HAP-1 (cell line): ENCODE data around the gene HNRNPF.

Experiments
- DNase-seq, 2 experiments: peaks; one replicate each; pipeline ENCODE4 v3.0.0-alpha.2; 2016 to 2020; ENCODE audit warnings: low spot score in 2 of 2
- H3K27me3 ChIP-seq: fragments of 250-450 bp; sonication (Bioruptor Pico); 2 replicates; pipeline ENCODE4 v1.5.1; 2020; ENCODE audit warnings: low read depth, mild to moderate bottlenecking, moderate library complexity
- H3K36me3 ChIP-seq: fragments of 250-450 bp; sonication (Bioruptor Pico); replicated peaks from 2 replicates; pipeline ENCODE4 v1.5.1; 2020; ENCODE audit warnings: mild to moderate bottlenecking
- H3K4me1 ChIP-seq: fragments of 250-450 bp; sonication (Bioruptor Pico); 2 replicates; pipeline ENCODE4 v1.5.1; 2020; ENCODE audit warnings: mild to moderate bottlenecking
- H3K4me3 ChIP-seq: fragments of 250-450 bp; sonication (Bioruptor Pico); 2 replicates; pipeline ENCODE4 v1.5.1; 2020; ENCODE audit warnings: mild to moderate bottlenecking, moderate library complexity
- H3K9me3 ChIP-seq: fragments of 250-450 bp; sonication (Bioruptor Pico); 2 replicates; pipeline ENCODE4 v1.5.1; 2020; ENCODE audit warnings: mild to moderate bottlenecking, moderate library complexity
- in situ Hi-C: fragments of 300-500 bp; cut with MboI; formaldehyde crosslinking; loops from 3 replicates; pipeline ENCODE4 v1.14.3; 2020; ENCODE audit warnings: low sequenced_read_pairs, inconsistent platforms, mixed read lengths

HNRNPF gene

GRCh38 chr10:43386549-43386948 is 22.4 kb downstream of the HNRNPF start:
- in situ Hi-C loops: no loop called here
- H3K4me3 ChIP-seq: no peak overlapping the region
- H3K9me3 ChIP-seq: no peaks in the 10 kb centered on the region
- DNase-seq: no peak
- no peaks in the 10 kb centered on the region for H3K4me1 ChIP-seq
- peaks cover 67% of the 10 kb centered on the region for H3K36me3 ChIP-seq
- no peaks in the 10 kb centered on the region for H3K27me3 ChIP-seq

- peaks cover 56% of the 10 kb centered on the region for H3K36me3 ChIP-seq
These were observed 23.5 kb downstream of the HNRNPF start for GRCh38 chr10:43385412-43386004.

GRCh38 chr10:43384252-43385221 is 24.4 kb downstream of the HNRNPF start:
- Histone ChIP-seq H3K4me3 (no peak overlapping the region), H3K36me3 (peaks cover 47% of the 10 kb centered on the region), H3K9me3 (no peaks in the 10 kb centered on the region), H3K4me1 (no peaks in the 10 kb centered on the region), H3K27me3 (no peaks in the 10 kb centered on the region)
- no peak for DNase-seq
- in situ Hi-C loops: no loop called here

More at GRCh38 chr10:43385412-43386004, 23.5 kb downstream of the HNRNPF start:
- H3K4me3 ChIP-seq: no peak overlapping the region
- no peaks in the 10 kb centered on the region for H3K9me3 ChIP-seq
- DNase-seq: no peak
- in situ Hi-C loops: no loop called here
- H3K27me3 ChIP-seq: no peaks in the 10 kb centered on the region
- H3K4me1 ChIP-seq: no peaks in the 10 kb centered on the region

GRCh38 chr10:43383204-43383971 is 25.6 kb downstream of the HNRNPF start:
- Histone ChIP-seq H3K27me3 (no peaks in the 10 kb centered on the region), H3K4me3 (no peak overlapping the region), H3K4me1 (no peaks in the 10 kb centered on the region; the same call in 1 of the 2 replicates), H3K9me3 (no peaks in the 10 kb centered on the region), H3K36me3 (peaks cover 35% of the 10 kb centered on the region)
- DNase-seq: no peak
- in situ Hi-C loops: no loop called here

GRCh38 chr10:43380610-43381222 is 28.3 kb downstream of the HNRNPF start:
- H3K4me1 ChIP-seq: no peaks in the 10 kb centered on the region; the same call in 1 of the 2 replicates
- no peaks in the 10 kb centered on the region for H3K27me3 ChIP-seq
- no peaks in the 10 kb centered on the region for H3K9me3 ChIP-seq
- no peak for DNase-seq
- peaks cover 8% of the 10 kb centered on the region for H3K36me3 ChIP-seq
- no peak overlapping the region for H3K4me3 ChIP-seq
- in situ Hi-C loops: no loop called here

- in situ Hi-C loops: no loop called here
- H3K27me3 ChIP-seq: no peaks in the 10 kb centered on the region
These were observed 31.5 kb downstream of the HNRNPF start for GRCh38 chr10:43377424-43377883.

GRCh38 chr10:43376828-43377423 is 32.1 kb downstream of the HNRNPF start:
- Histone ChIP-seq H3K4me1 (peaks cover 3% of the 10 kb centered on the region; the same call in 1 of the 2 replicates), H3K4me3 (no peak overlapping the region), H3K36me3 (no peaks in the 10 kb centered on the region), H3K27me3 (no peaks in the 10 kb centered on the region), H3K9me3 (no peaks in the 10 kb centered on the region)
- DNase-seq: no peak
- in situ Hi-C loops: no loop called here

More at GRCh38 chr10:43377424-43377883, 31.5 kb downstream of the HNRNPF start:
- H3K9me3 ChIP-seq: no peaks in the 10 kb centered on the region
- DNase-seq: no peak
- H3K4me1 ChIP-seq: peaks cover 3% of the 10 kb centered on the region; the same call in 1 of the 2 replicates
- H3K4me3 ChIP-seq: no peak overlapping the region
- no peaks in the 10 kb centered on the region for H3K36me3 ChIP-seq

- H3K27me3 ChIP-seq: no peaks in the 10 kb centered on the region
- H3K9me3 ChIP-seq: no peaks in the 10 kb centered on the region
- no peak overlapping the region for H3K4me3 ChIP-seq
- in situ Hi-C loops: no loop called here
- H3K4me1 ChIP-seq: peaks cover 3% of the 10 kb centered on the region; the same call in 1 of the 2 replicates
- H3K36me3 ChIP-seq: no peaks in the 10 kb centered on the region
- DNase-seq: no peak
These were observed 32.8 kb downstream of the HNRNPF start for GRCh38 chr10:43376046-43376635.

GRCh38 chr10:43375401-43376020 is 33.5 kb downstream of the HNRNPF start:
- H3K27me3 ChIP-seq: no peaks in the 10 kb centered on the region
- H3K4me1 ChIP-seq: peaks cover 3% of the 10 kb centered on the region; the same call in 1 of the 2 replicates
- no peak overlapping the region for H3K4me3 ChIP-seq
- in situ Hi-C loops: no loop called here
- no peaks in the 10 kb centered on the region for H3K9me3 ChIP-seq
- no peak for DNase-seq
- no peaks in the 10 kb centered on the region for H3K36me3 ChIP-seq

- DNase-seq: no peak
- Histone ChIP-seq H3K4me3 (no peak overlapping the region), H3K4me1 (peaks cover 3% of the 10 kb centered on the region; the same call in 1 of the 2 replicates), H3K36me3 (no peaks in the 10 kb centered on the region), H3K27me3 (no peaks in the 10 kb centered on the region), H3K9me3 (no peaks in the 10 kb centered on the region)
- in situ Hi-C loops: no loop called here
These were observed 34.8 kb downstream of the HNRNPF start for GRCh38 chr10:43374194-43374593.

GRCh38 chr10:43373461-43373860 is 35.5 kb downstream of the HNRNPF start:
- no peak overlapping the region for H3K4me3 ChIP-seq
- peaks cover 3% of the 10 kb centered on the region; the same call in 1 of the 2 replicates for H3K4me1 ChIP-seq
- H3K9me3 ChIP-seq: no peaks in the 10 kb centered on the region
- no peaks in the 10 kb centered on the region for H3K36me3 ChIP-seq
- no peaks in the 10 kb centered on the region for H3K27me3 ChIP-seq
- DNase-seq: no peak
- in situ Hi-C loops: no loop called here

GRCh38 chr10:43372765-43373361 is 36.1 kb downstream of the HNRNPF start:
- Histone ChIP-seq H3K36me3 (no peaks in the 10 kb centered on the region), H3K27me3 (no peaks in the 10 kb centered on the region), H3K9me3 (no peaks in the 10 kb centered on the region), H3K4me1 (peaks cover 3% of the 10 kb centered on the region; the same call in 1 of the 2 replicates), H3K4me3 (no peak overlapping the region)
- no peak for DNase-seq
- in situ Hi-C loops: no loop called here
